Activated naive CD4-positive, alpha-beta T cell treated with Interleukin-2 at 50 U/mL for 16 hours (primary cell): Measurements from ENCODE around the gene LRRC17.

Experiments used
- DNase-seq: peaks from one replicate; pipeline ENCODE4 v3.0.0-alpha.2; 2020

The LRRC17 gene

GRCh38 chr7:102990642-102991041 lies 77.8 kb downstream of the LRRC17 start:
- DNase-seq = no peak

GRCh38 chr7:102991077-102991539 lies 78.3 kb downstream of the LRRC17 start:
- no peak for DNase-seq

- DNase-seq = no peak
Observed at GRCh38 chr7:102991540-102992214, 78.9 kb downstream of the LRRC17 start.

GRCh38 chr7:102992509-102992937 lies 79.7 kb downstream of the LRRC17 start:
- DNase-seq = no peak

- no peak for DNase-seq
Observed at GRCh38 chr7:102992938-102993717, 80.3 kb downstream of the LRRC17 start.

- DNase-seq = no peak
Observed at GRCh38 chr7:102993718-102994029, 80.9 kb downstream of the LRRC17 start.

- DNase-seq = no peak
Observed at GRCh38 chr7:102994567-102994966, 81.8 kb downstream of the LRRC17 start.
